Small intestine (tissue), 7 donors: ENCODE data around the gene NDST4. TPM values are rescaled to one million over a fixed set of nuclear protein-coding genes. Genes with fewer than 3 reads are reported as not detected.

ENCODE experiments used
- DNase-seq, 2 donors: peaks; one replicate each; pipeline versions ENCODE4 v3.0.0 to v3.0.0-alpha.2; 2013
- FAIRE-seq: peaks from 2 replicates; lab custom pipeline; 2012; peaks lifted over from hg19 to GRCh38; lab: Jason Lieb, UNC
- H3K27ac ChIP-seq, 3 donors: one replicate each; pipeline ENCODE4 v1.5.1; 2013; ENCODE audit warnings: low read length in 2 of 3, mild to moderate bottlenecking in 2 of 3, control low read depth in 1 of 3, inconsistent platforms in 1 of 3, low read depth in 1 of 3, moderate library complexity in 1 of 3
- H3K27me3 ChIP-seq, 3 donors: one replicate each; pipeline ENCODE4 v1.6.1; 2013; ENCODE audit warnings: low read length in 3 of 3, inconsistent platforms in 1 of 3; ENCODE audit not compliant: control insufficient read depth in 3 of 3, insufficient read depth in 3 of 3
- H3K36me3 ChIP-seq, 3 donors: one replicate each; pipeline ENCODE4 v1.6.1; 2013; ENCODE audit warnings: low read length in 3 of 3, inconsistent platforms in 1 of 3, low read depth in 1 of 3, mild to moderate bottlenecking in 1 of 3, moderate library complexity in 1 of 3; ENCODE audit not compliant: control insufficient read depth in 3 of 3, insufficient read depth in 2 of 3
- H3K4me1 ChIP-seq, 3 donors: one replicate each; pipeline ENCODE4 v1.6.1; 2013; ENCODE audit warnings: low read length in 2 of 3, inconsistent platforms in 1 of 3, low read depth in 1 of 3, mild to moderate bottlenecking in 1 of 3, moderate library complexity in 1 of 3; ENCODE audit not compliant: control insufficient read depth in 3 of 3, insufficient read depth in 2 of 3
- H3K4me3 ChIP-seq, 3 donors: one replicate each; pipeline ENCODE4 v1.5.1; 2013; ENCODE audit warnings: low read length in 3 of 3, control low read depth in 1 of 3, inconsistent platforms in 1 of 3, low read depth in 1 of 3, mild to moderate bottlenecking in 1 of 3, moderate library complexity in 1 of 3
- H3K9me3 ChIP-seq, 2 donors: one replicate each; pipeline ENCODE4 v1.6.1; 2013; ENCODE audit warnings: low read depth in 1 of 2, low read length in 1 of 2; ENCODE audit not compliant: control insufficient read depth in 2 of 2, insufficient read depth in 1 of 2
- WGBS, 3 donors: extraction: QIAGEN DNeasy Blood & Tissue Kit; methylation state at CpG; one replicate each; pipeline ENCODE4 v1.1.7; 2013; 5-methylcytosine and 5-hydroxymethylcytosine counted together
- polyA plus RNA-seq, 4 donors: library from polyadenylated mRNA; stranded (reverse) in 3 of 4; unstranded in 1 of 4; fragments of 200-250 nt in 3 of 4; fragments of 120-200 nt in 1 of 4; gene quantifications; one replicate each; pipeline versions ENCODE4 v1.2.1 to v1.2.3, GENCODE V29; 2013
- donor health status: healthy with polysubstance abuse.
- donor health status: control.
- donor health status: control.
- donor health status: Bipolar disorder and iron deficiency.
- donor health status: healthy.

Gene NDST4
- polyA plus RNA-seq, 4 donors, result 0.46 TPM; not detected in 3

GRCh38 chr4:114911111-114911510, 202.3 kb downstream of the NDST4 start:
- Histone ChIP-seq H3K4me1 (no peaks in the 10 kb centered on the region), H3K27me3 (no peaks in the 10 kb centered on the region), H3K27ac (no peak overlapping the region), H3K4me3 (no peak overlapping the region), H3K9me3 (no peaks in the 10 kb centered on the region), H3K36me3 (no peaks in the 10 kb centered on the region)
- 93 to 97% (median 96%) methylated on average over 2 of the region's 2 CpGs for WGBS, 3 donors
- no peak for FAIRE-seq
- no peak for DNase-seq

GRCh38 chr4:114907568-114907967, 205.9 kb downstream of the NDST4 start:
- Histone ChIP-seq H3K4me1 (no peaks in the 10 kb centered on the region), H3K36me3 (no peaks in the 10 kb centered on the region), H3K27me3 (no peaks in the 10 kb centered on the region), H3K27ac (no peak overlapping the region), H3K9me3 (no peaks in the 10 kb centered on the region), H3K4me3 (no peak overlapping the region)
- WGBS, 3 donors, result 7 to 32% (median 8%) methylated on average over 2 of the region's 2 CpGs
- DNase-seq (no peak), FAIRE-seq (no peak)

- DNase-seq (no peak), FAIRE-seq (no peak)
- Histone ChIP-seq H3K4me3 (no peak overlapping the region), H3K36me3 (no peaks in the 10 kb centered on the region), H3K9me3 (no peaks in the 10 kb centered on the region), H3K27ac (no peak overlapping the region), H3K4me1 (no peaks in the 10 kb centered on the region), H3K27me3 (no peaks in the 10 kb centered on the region)
These were observed 208.4 kb downstream of the NDST4 start for GRCh38 chr4:114905017-114905416.

- FAIRE-seq (no peak), DNase-seq (no peak)
- 76 to 82% (median 77%) methylated on average over 4 of the region's 4 CpGs for WGBS, 3 donors
These were observed 212.5 kb downstream of the NDST4 start for GRCh38 chr4:114900934-114901333.

GRCh38 chr4:114890773-114891172, 222.6 kb downstream of the NDST4 start:
- WGBS, 3 donors, result 57 to 77% (median 72%) methylated on average over 1 of the region's 1 CpG

More at GRCh38 chr4:114900934-114901333, 212.5 kb downstream of the NDST4 start:
- Histone ChIP-seq H3K27me3 (no peaks in the 10 kb centered on the region), H3K36me3 (no peaks in the 10 kb centered on the region), H3K4me3 (no peak overlapping the region), H3K4me1 (no peaks in the 10 kb centered on the region), H3K9me3 (no peaks in the 10 kb centered on the region), H3K27ac (no peak overlapping the region)

GRCh38 chr4:114886761-114887160, 226.7 kb downstream of the NDST4 start:
- FAIRE-seq (no peak), DNase-seq (no peak)
- Histone ChIP-seq H3K27me3 (no peaks in the 10 kb centered on the region), H3K4me3 (no peak overlapping the region), H3K36me3 (no peaks in the 10 kb centered on the region), H3K27ac (no peak overlapping the region), H3K4me1 (no peaks in the 10 kb centered on the region), H3K9me3 (no peaks in the 10 kb centered on the region)
- 38 to 67% (median 46%) methylated on average over 2 of the region's 2 CpGs for WGBS, 3 donors

More at GRCh38 chr4:114890773-114891172, 222.6 kb downstream of the NDST4 start:
- Histone ChIP-seq H3K36me3 (no peaks in the 10 kb centered on the region), H3K27me3 (no peaks in the 10 kb centered on the region), H3K27ac (no peak overlapping the region), H3K9me3 (no peaks in the 10 kb centered on the region), H3K4me1 (no peaks in the 10 kb centered on the region), H3K4me3 (no peak overlapping the region)
- DNase-seq, result no peak
- no peak for FAIRE-seq

- H3K36me3 ChIP-seq, result no peaks in the 10 kb centered on the region
- FAIRE-seq, result no peak
- no peak overlapping the region for H3K27ac ChIP-seq
- DNase-seq, result no peak
- H3K27me3 ChIP-seq, result no peaks in the 10 kb centered on the region
- no peaks in the 10 kb centered on the region for H3K9me3 ChIP-seq
- WGBS, 3 donors, result 91 to 96% (median 94%) methylated on average over 5 of the region's 5 CpGs
- no peak overlapping the region for H3K4me3 ChIP-seq
- H3K4me1 ChIP-seq, result no peaks in the 10 kb centered on the region
These were observed 229.8 kb downstream of the NDST4 start for GRCh38 chr4:114883641-114884040.

GRCh38 chr4:114879916-114880669, 233.3 kb downstream of the NDST4 start:
- Histone ChIP-seq H3K4me1 (no peaks in the 10 kb centered on the region), H3K9me3 (no peaks in the 10 kb centered on the region), H3K27me3 (no peaks in the 10 kb centered on the region), H3K27ac (no peak overlapping the region), H3K4me3 (no peak overlapping the region), H3K36me3 (no peaks in the 10 kb centered on the region)
- DNase-seq (no peak), FAIRE-seq (no peak)
- WGBS, 3 donors, result 37 to 54% (median 42%) methylated on average over 3 of the region's 3 CpGs

- Histone ChIP-seq H3K4me1 (no peaks in the 10 kb centered on the region), H3K9me3 (no peaks in the 10 kb centered on the region), H3K27ac (no peak overlapping the region), H3K4me3 (no peak overlapping the region), H3K36me3 (no peaks in the 10 kb centered on the region), H3K27me3 (no peaks in the 10 kb centered on the region)
- DNase-seq (no peak), FAIRE-seq (no peak)
These were observed 237.8 kb downstream of the NDST4 start for GRCh38 chr4:114875630-114876029.
